HEK293 (cell line): ENCODE results near the gene TRAPPC2L.
A peak's percentile ranks its signal among the peaks of the same experiment; 100 is the strongest.

Experiments
- FEZF1 ChIP-seq: fragments of 450-650 bp; formaldehyde crosslinking; IDR thresholded peaks from 2 replicates; pipeline ENCODE4 v1.5.1; 2016; ENCODE audit warnings: missing biosample characterization, missing genetic modification characterization
- KLF9 ChIP-seq: fragments of 450-650 bp; formaldehyde crosslinking; IDR thresholded peaks from 2 replicates; pipeline ENCODE4 v1.5.1; 2016; ENCODE audit warnings: missing biosample characterization, missing genetic modification characterization, low read depth
- PRDM2 ChIP-seq: fragments of 450-650 bp; formaldehyde crosslinking; IDR thresholded peaks from 2 replicates; pipeline ENCODE4 v1.5.1; 2016; ENCODE audit warnings: missing biosample characterization, missing genetic modification characterization, borderline replicate concordance
- SALL2 ChIP-seq: fragments of 450-650 bp; formaldehyde crosslinking; IDR thresholded peaks from 2 replicates; pipeline ENCODE4 v1.5.0; 2017; ENCODE audit warnings: missing biosample characterization, mild to moderate bottlenecking, missing genetic modification characterization, borderline replicate concordance
- YY1 ChIP-seq: fragments of 450-650 bp; formaldehyde crosslinking; IDR thresholded peaks from 2 replicates; pipeline ENCODE4 v1.5.1; 2018; ENCODE audit warnings: missing biosample characterization, missing genetic modification characterization
- ZBTB17 ChIP-seq: fragments of 450-650 bp; formaldehyde crosslinking; IDR thresholded peaks from 2 replicates; pipeline ENCODE4 v1.5.1; 2016; ENCODE audit warnings: missing biosample characterization, missing genetic modification characterization
- ZIC2 ChIP-seq: fragments of 450-650 bp; formaldehyde crosslinking; IDR thresholded peaks from 2 replicates; pipeline ENCODE4 v1.5.1; 2016; ENCODE audit warnings: missing biosample characterization, missing genetic modification characterization
- ZNF16 ChIP-seq: fragments of 450-650 bp; formaldehyde crosslinking; IDR thresholded peaks from 2 replicates; pipeline ENCODE4 v1.5.1; 2016; ENCODE audit warnings: low read depth, missing biosample characterization, missing genetic modification characterization
- ZNF280C ChIP-seq: fragments of 450-650 bp; formaldehyde crosslinking; IDR thresholded peaks from 2 replicates; pipeline ENCODE4 v1.5.1; 2016; ENCODE audit warnings: missing biosample characterization, missing genetic modification characterization
- ZNF280D ChIP-seq: fragments of 450-650 bp; formaldehyde crosslinking; IDR thresholded peaks from 2 replicates; pipeline ENCODE4 v1.5.1; 2016; ENCODE audit warnings: missing biosample characterization, missing genetic modification characterization
- ZNF660 ChIP-seq: fragments of 450-650 bp; IDR thresholded peaks from 2 replicates; pipeline ENCODE4 v1.5.1; 2018; ENCODE audit warnings: missing biosample characterization, mild to moderate bottlenecking, missing genetic modification characterization
- TF ChIP-seq, protein P1 (sequence below): fragments of 450-650 bp; formaldehyde crosslinking; IDR thresholded peaks from 2 replicates; pipeline ENCODE4 v1.5.1; 2017; ENCODE audit warnings: missing biosample characterization, missing genetic modification characterization
- TF ChIP-seq, protein P2 (sequence below): fragments of 450-650 bp; formaldehyde crosslinking; IDR thresholded peaks from 2 replicates; pipeline ENCODE4 v1.5.1; 2016; ENCODE audit warnings: missing biosample characterization, missing genetic modification characterization, borderline replicate concordance
- TF ChIP-seq, protein P3 (sequence below): fragments of 450-650 bp; formaldehyde crosslinking; IDR thresholded peaks from 2 replicates; pipeline ENCODE4 v1.5.1; 2016; ENCODE audit warnings: missing biosample characterization, missing genetic modification characterization

Gene TRAPPC2L

GRCh38 chr16:88856828-88857727 lies at the start of gene TRAPPC2L, which contains the start of gene GALNS (continued):
- TF ChIP-seq PRDM2 = 0 out of 2 replicates have a peak, but pooled peaks have one; percentile 50
- TF ChIP-seq KLF9 = peak; percentile 79
- peak; percentile 78; the same call in 1 of the 2 replicates for TF ChIP-seq ZBTB17
- TF ChIP-seq FEZF1 (tag by site-specific recombination) = no peak
- TF ChIP-seq ZIC2 (tag by site-specific recombination) = no peak
- peak; percentile 85 for TF ChIP-seq YY1
- TF ChIP-seq, protein P1, sequence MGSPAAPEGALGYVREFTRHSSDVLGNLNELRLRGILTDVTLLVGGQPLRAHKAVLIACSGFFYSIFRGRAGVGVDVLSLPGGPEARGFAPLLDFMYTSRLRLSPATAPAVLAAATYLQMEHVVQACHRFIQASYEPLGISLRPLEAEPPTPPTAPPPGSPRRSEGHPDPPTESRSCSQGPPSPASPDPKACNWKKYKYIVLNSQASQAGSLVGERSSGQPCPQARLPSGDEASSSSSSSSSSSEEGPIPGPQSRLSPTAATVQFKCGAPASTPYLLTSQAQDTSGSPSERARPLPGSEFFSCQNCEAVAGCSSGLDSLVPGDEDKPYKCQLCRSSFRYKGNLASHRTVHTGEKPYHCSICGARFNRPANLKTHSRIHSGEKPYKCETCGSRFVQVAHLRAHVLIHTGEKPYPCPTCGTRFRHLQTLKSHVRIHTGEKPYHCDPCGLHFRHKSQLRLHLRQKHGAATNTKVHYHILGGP (tag by site-specific recombination) = no peak
- no peak for TF ChIP-seq SALL2 (tag by site-specific recombination)
- TF ChIP-seq ZNF16 = no peak
- TF ChIP-seq ZNF280C (tag by site-specific recombination) = no peak
- TF ChIP-seq, protein P2, sequence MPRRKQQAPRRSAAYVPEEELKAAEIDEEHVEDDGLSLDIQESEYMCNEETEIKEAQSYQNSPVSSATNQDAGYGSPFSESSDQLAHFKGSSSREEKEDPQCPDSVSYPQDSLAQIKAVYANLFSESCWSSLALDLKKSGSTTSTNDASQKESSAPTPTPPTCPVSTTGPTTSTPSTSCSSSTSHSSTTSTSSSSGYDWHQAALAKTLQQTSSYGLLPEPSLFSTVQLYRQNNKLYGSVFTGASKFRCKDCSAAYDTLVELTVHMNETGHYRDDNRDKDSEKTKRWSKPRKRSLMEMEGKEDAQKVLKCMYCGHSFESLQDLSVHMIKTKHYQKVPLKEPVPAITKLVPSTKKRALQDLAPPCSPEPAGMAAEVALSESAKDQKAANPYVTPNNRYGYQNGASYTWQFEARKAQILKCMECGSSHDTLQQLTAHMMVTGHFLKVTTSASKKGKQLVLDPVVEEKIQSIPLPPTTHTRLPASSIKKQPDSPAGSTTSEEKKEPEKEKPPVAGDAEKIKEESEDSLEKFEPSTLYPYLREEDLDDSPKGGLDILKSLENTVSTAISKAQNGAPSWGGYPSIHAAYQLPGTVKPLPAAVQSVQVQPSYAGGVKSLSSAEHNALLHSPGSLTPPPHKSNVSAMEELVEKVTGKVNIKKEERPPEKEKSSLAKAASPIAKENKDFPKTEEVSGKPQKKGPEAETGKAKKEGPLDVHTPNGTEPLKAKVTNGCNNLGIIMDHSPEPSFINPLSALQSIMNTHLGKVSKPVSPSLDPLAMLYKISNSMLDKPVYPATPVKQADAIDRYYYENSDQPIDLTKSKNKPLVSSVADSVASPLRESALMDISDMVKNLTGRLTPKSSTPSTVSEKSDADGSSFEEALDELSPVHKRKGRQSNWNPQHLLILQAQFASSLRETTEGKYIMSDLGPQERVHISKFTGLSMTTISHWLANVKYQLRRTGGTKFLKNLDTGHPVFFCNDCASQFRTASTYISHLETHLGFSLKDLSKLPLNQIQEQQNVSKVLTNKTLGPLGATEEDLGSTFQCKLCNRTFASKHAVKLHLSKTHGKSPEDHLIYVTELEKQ (tag by site-specific recombination) = peak; percentile 37; the same call in 1 of the 2 replicates
- peak; percentile 74; the same call in 1 of the 2 replicates for TF ChIP-seq ZNF660 (tag by site-specific recombination)
- TF ChIP-seq ZNF280D (tag by site-specific recombination) = no peak
- TF ChIP-seq, protein P3, sequence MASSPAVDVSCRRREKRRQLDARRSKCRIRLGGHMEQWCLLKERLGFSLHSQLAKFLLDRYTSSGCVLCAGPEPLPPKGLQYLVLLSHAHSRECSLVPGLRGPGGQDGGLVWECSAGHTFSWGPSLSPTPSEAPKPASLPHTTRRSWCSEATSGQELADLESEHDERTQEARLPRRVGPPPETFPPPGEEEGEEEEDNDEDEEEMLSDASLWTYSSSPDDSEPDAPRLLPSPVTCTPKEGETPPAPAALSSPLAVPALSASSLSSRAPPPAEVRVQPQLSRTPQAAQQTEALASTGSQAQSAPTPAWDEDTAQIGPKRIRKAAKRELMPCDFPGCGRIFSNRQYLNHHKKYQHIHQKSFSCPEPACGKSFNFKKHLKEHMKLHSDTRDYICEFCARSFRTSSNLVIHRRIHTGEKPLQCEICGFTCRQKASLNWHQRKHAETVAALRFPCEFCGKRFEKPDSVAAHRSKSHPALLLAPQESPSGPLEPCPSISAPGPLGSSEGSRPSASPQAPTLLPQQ (tag by site-specific recombination) = peak; percentile 56; the same call in 1 of the 2 replicates
- TF ChIP-seq, all 188 proteins: peak for 38
